ENCODE data around the gene ZNF438.
"Not testable (repeated sequence)": the region's sequence is repeated elsewhere in the genome, so short reads cannot be mapped to it uniquely, and the experiment has no call there.

The ZNF438 gene

GRCh38 chr10:30798646-30799185 is 232.9 kb downstream of the ZNF438 start:
- no peak for DNase-seq

GRCh38 chr10:30795024-30795423 is 236.6 kb downstream of the ZNF438 start:
- DNase-seq = not testable (repeated sequence)
